ENCODE measurements around the gene HORMAD2.

DNA sequence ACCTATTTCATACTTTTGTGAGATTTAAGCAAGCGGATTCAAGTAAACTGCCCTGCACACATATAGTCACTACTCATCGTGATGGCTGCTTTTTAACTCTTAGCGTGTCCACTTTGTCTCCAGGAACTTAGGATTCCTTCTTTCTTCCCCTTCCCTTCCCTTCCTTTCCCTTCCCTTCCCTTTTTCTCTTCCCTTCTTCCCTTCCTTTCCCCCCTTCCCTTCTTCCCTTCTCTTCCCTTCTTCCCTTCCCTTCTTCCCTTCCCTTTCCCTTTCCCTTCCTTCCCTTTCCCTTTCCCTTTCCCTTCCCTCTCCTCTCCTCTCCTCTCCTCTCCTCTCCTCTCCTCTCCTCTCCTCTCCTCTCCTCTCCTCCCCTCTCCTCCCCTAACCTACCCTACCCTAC is 100.4 kb downstream of the HORMAD2 start:
- TF ChIP-seq, protein P1, sequence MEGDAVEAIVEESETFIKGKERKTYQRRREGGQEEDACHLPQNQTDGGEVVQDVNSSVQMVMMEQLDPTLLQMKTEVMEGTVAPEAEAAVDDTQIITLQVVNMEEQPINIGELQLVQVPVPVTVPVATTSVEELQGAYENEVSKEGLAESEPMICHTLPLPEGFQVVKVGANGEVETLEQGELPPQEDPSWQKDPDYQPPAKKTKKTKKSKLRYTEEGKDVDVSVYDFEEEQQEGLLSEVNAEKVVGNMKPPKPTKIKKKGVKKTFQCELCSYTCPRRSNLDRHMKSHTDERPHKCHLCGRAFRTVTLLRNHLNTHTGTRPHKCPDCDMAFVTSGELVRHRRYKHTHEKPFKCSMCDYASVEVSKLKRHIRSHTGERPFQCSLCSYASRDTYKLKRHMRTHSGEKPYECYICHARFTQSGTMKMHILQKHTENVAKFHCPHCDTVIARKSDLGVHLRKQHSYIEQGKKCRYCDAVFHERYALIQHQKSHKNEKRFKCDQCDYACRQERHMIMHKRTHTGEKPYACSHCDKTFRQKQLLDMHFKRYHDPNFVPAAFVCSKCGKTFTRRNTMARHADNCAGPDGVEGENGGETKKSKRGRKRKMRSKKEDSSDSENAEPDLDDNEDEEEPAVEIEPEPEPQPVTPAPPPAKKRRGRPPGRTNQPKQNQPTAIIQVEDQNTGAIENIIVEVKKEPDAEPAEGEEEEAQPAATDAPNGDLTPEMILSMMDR (conservative IDR thresholded peaks at IDR 0.05; ENCODE audit: low read depth, low read length), result no peak
- no peak for TF ChIP-seq EZH2 (IDR thresholded peaks at IDR 0.05; ENCODE audit: borderline replicate concordance, low read depth, low read length, poor library complexity, severe bottlenecking)
